GM12878 (cell line): ENCODE data around the gene KCNK4. TPM values are rescaled to one million over a fixed set of nuclear protein-coding genes. Genes with fewer than 3 reads are reported as not detected.

ENCODE experiments used
- ATF3 ChIP-seq: IDR thresholded peaks from 2 replicates; pipeline ENCODE4 v1.6.1; 2011; ENCODE audit warnings: low read depth, mild to moderate bottlenecking, low read length, moderate library complexity, borderline replicate concordance; ENCODE audit errors: extremely low read depth
- BCL11A ChIP-seq: IDR thresholded peaks from 2 replicates; pipeline ENCODE4 v1.6.1; 2011; ENCODE audit warnings: low read depth, low read length
- BCL3 ChIP-seq: IDR thresholded peaks from 2 replicates; pipeline ENCODE4 v1.6.1; 2011; ENCODE audit warnings: borderline replicate concordance, low read depth, mild to moderate bottlenecking, moderate library complexity, low read length; ENCODE audit not compliant: insufficient read depth, poor library complexity, severe bottlenecking
- CTCF ChIP-seq, 3 experiments: IDR thresholded peaks in 2 of 3; conservative IDR thresholded peaks in 1 of 3; 2 replicates each; pipeline ENCODE4 v1.5.1; 2011; ENCODE audit warnings: low read depth in 3 of 3, low read length in 3 of 3, mild to moderate bottlenecking in 3 of 3, control low read depth in 2 of 3, moderate library complexity in 2 of 3, inconsistent platforms in 1 of 3, mixed read lengths in 1 of 3; ENCODE audit not compliant: control insufficient read depth in 2 of 3, insufficient read depth in 1 of 3; ENCODE audit errors: extremely low read depth in 1 of 3
- EED ChIP-seq: sonication (generic); IDR thresholded peaks from 2 replicates; pipeline ENCODE4 v1.6.1; 2016; ENCODE audit warnings: antibody characterized with exemption, low read depth
- IRF4 ChIP-seq: IDR thresholded peaks from 2 replicates; pipeline ENCODE4 v1.6.1; 2011; ENCODE audit warnings: low read depth, low read length
- MLLT1 ChIP-seq: fragments of 450-650 bp; IDR thresholded peaks from 2 replicates; pipeline ENCODE4 v1.6.1; 2016; ENCODE audit warnings: mild to moderate bottlenecking
- MXI1 ChIP-seq: fragments of 150-350 bp; IDR thresholded peaks from 2 replicates; pipeline ENCODE4 v1.6.1; 2011; ENCODE audit warnings: low read depth, mild to moderate bottlenecking, inconsistent platforms, low read length, improper control_type of control experiment
- MYC ChIP-seq: IDR thresholded peaks from 2 replicates; pipeline ENCODE4 v1.6.1; 2011; ENCODE audit warnings: mild to moderate bottlenecking, low read length, moderate library complexity, inconsistent platforms; ENCODE audit not compliant: insufficient read depth, insufficient replicate concordance, insufficient read length, severe bottlenecking
- NFYA ChIP-seq: IDR thresholded peaks from 2 replicates; pipeline ENCODE4 v1.6.1; 2011; ENCODE audit warnings: low read depth, mild to moderate bottlenecking, low read length, improper control_type of control experiment, borderline replicate concordance
- PKNOX1 ChIP-seq: fragments of 450-650 bp; IDR thresholded peaks from 2 replicates; pipeline ENCODE4 v1.6.1; 2016; ENCODE audit warnings: mild to moderate bottlenecking
- SIN3A ChIP-seq: IDR thresholded peaks from 2 replicates; pipeline ENCODE4 v1.6.1; 2012; ENCODE audit warnings: low read depth, low read length, improper control_type of control experiment
- SKIL ChIP-seq: fragments of 450-650 bp; IDR thresholded peaks from 2 replicates; pipeline ENCODE4 v1.6.1; 2017; ENCODE audit warnings: mild to moderate bottlenecking, low read depth, inconsistent platforms; ENCODE audit not compliant: poor library complexity, severe bottlenecking
- STAT1 ChIP-seq: fragments of 450-650 bp; conservative IDR thresholded peaks from 2 replicates; pipeline ENCODE4 v1.6.1; 2014; ENCODE audit warnings: antibody characterized with exemption, mild to moderate bottlenecking
- STAT3 ChIP-seq: IDR thresholded peaks from 2 replicates; pipeline ENCODE4 v1.6.1; 2011; ENCODE audit warnings: low read depth, low read length, improper control_type of control experiment
- SUZ12 ChIP-seq: fragments of 200-600 bp; sonication (generic); IDR thresholded peaks from one replicate; pipeline ENCODE4 v1.6.1; 2018; ENCODE audit warnings: antibody characterized with exemption, mild to moderate bottlenecking; ENCODE audit not compliant: unreplicated experiment
- USF1 ChIP-seq: IDR thresholded peaks from 2 replicates; pipeline ENCODE4 v1.6.1; 2011; ENCODE audit warnings: borderline replicate concordance, low read depth, mild to moderate bottlenecking, moderate library complexity, mixed read lengths, low read length; ENCODE audit not compliant: insufficient read depth; ENCODE audit errors: extremely low read length
- ZSCAN29 ChIP-seq: fragments of 450-650 bp; IDR thresholded peaks from 2 replicates; pipeline ENCODE4 v1.6.1; 2017; ENCODE audit warnings: mild to moderate bottlenecking, moderate library complexity
- polyA plus RNA-seq, 11 experiments: library from polyadenylated mRNA; depleted of rRNA in 4 of 11; unstranded in 6 of 11; stranded (reverse) in 5 of 11; fragments of >200 nt; fragmentation: Nextera tagmentation in 4 of 11; fragmentation: Illumina TruSeq in 1 of 11; extraction: Ambion mirVana in 4 of 11; extraction: Trizol in 1 of 11; gene quantifications; 1 replicate in 1 of 11; 2 replicates in 10 of 11; pipeline versions ENCODE4 v1.2.1 to v1.2.3, GENCODE V29; 2011 to 2016; ENCODE audit warnings: inconsistent platforms in 2 of 11, missing spikeins in 2 of 11, low read depth in 1 of 11
- total RNA-seq, 4 experiments: library from RNA; depleted of rRNA in 3 of 4; stranded (reverse); fragments of >200 nt in 3 of 4; fragmentation: Illumina TruSeq in 1 of 4; extraction: Trizol in 1 of 4; gene quantifications; 2 replicates each; pipeline versions ENCODE4 v1.2.1 to v1.2.3, GENCODE V29; 2013 to 2021

KCNK4 gene
- total and polyA plus RNA-seq, 10 of the 15 experiments (the other 5 are each of a cell fraction or from before 2014, with no cell fraction given) = 0.04 TPM; not detected in 9

GRCh38 chr11:64304316-64305072 is 13.4 kb downstream of the KCNK4 start (continued):
- TF ChIP-seq STAT3 = no peak
- TF ChIP-seq BCL3 = no peak
- peak; percentile 84 for TF ChIP-seq MLLT1
- TF ChIP-seq MXI1 = peak; percentile 79; the same call in 1 of the 2 replicates
- TF ChIP-seq PKNOX1 = peak; percentile 30
- no peak for TF ChIP-seq IRF4
- peak; percentile 46 for TF ChIP-seq USF1
- TF ChIP-seq NFYA = no peak
- TF ChIP-seq MYC = peak; percentile 76
- no peak for TF ChIP-seq STAT1
- TF ChIP-seq SUZ12 = no peak
- TF ChIP-seq CTCF (IDR thresholded peaks at IDR 0.05 in 2 of 3, conservative IDR thresholded peaks at IDR 0.05 in 1 of 3; ENCODE audit: control insufficient read depth in 2 of 3, extremely low read depth in 1 of 3, insufficient read depth in 1 of 3, low read depth in 3 of 3, low read length in 3 of 3) = peak; percentile 89 to 94 (median 93); a peak in 5 of 6 replicates
- TF ChIP-seq SKIL = peak; percentile 58
- no peak for TF ChIP-seq ZSCAN29
- no peak for TF ChIP-seq BCL11A
- peak; percentile 75; the same call in 1 of the 2 replicates for TF ChIP-seq SIN3A
- no peak for TF ChIP-seq ATF3
- TF ChIP-seq EED = peak; percentile 69
